Measurements from ENCODE around the gene KHDC1L. TPM values are rescaled to one million over a fixed set of nuclear protein-coding genes. Genes with fewer than 3 reads are reported as not detected.
"Not testable (repeated sequence)": the region's sequence is repeated elsewhere in the genome, so short reads cannot be mapped to it uniquely, and the experiment has no call there.

Gene KHDC1L
- total RNA-seq, 4 donors from 2014 or later, result not detected

DNA sequence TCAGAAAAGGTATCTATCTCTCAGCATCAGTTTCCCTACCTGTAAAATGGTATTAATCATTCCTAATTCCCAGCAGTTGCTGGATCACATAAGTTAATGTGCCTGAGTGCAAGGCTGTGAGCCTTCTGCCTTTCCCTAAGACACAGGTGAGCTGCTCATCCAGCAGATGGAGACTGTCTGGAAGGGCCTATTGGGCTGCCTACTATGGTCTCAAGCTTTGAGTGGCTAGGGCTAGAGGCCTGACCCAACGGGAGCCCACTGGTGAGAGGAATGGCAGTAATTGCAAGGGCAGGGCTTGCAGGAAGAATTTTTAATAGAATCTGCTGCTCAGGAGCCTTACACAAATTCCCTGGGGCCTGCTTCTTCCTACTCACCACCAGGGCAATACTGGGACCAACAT is 33.4 kb upstream of the KHDC1L start:
- WGBS, 2 donors (ENCODE audit: low coverage in 1 of 2), result 100% methylated on average over 1 of the region's 1 CpG; no CpG with 5 or more reads in 1 of the 2 donors
- no peak overlapping the region for H3K27ac ChIP-seq
- ATAC-seq, result no peak
- no peak for TF ChIP-seq EP300 (IDR thresholded peaks at IDR 0.05)
- TF ChIP-seq POLR2A (IDR thresholded peaks at IDR 0.05), result no peak
- no peak for TF ChIP-seq POLR2AphosphoS5 (IDR thresholded peaks at IDR 0.05)
- TF ChIP-seq, protein P1, sequence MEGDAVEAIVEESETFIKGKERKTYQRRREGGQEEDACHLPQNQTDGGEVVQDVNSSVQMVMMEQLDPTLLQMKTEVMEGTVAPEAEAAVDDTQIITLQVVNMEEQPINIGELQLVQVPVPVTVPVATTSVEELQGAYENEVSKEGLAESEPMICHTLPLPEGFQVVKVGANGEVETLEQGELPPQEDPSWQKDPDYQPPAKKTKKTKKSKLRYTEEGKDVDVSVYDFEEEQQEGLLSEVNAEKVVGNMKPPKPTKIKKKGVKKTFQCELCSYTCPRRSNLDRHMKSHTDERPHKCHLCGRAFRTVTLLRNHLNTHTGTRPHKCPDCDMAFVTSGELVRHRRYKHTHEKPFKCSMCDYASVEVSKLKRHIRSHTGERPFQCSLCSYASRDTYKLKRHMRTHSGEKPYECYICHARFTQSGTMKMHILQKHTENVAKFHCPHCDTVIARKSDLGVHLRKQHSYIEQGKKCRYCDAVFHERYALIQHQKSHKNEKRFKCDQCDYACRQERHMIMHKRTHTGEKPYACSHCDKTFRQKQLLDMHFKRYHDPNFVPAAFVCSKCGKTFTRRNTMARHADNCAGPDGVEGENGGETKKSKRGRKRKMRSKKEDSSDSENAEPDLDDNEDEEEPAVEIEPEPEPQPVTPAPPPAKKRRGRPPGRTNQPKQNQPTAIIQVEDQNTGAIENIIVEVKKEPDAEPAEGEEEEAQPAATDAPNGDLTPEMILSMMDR (IDR thresholded peaks at IDR 0.05), result no peak
- no peak overlapping the region for H3K4me3 ChIP-seq
- peaks cover 0 to 11% (median 0%) of the 10 kb centered on the region in 3 donors for H3K4me1 ChIP-seq
- H3K27me3 ChIP-seq, result no peaks in the 10 kb centered on the region
- H3K9me3 ChIP-seq, result no peaks in the 10 kb centered on the region
- no peaks in the 10 kb centered on the region for H3K36me3 ChIP-seq

DNA sequence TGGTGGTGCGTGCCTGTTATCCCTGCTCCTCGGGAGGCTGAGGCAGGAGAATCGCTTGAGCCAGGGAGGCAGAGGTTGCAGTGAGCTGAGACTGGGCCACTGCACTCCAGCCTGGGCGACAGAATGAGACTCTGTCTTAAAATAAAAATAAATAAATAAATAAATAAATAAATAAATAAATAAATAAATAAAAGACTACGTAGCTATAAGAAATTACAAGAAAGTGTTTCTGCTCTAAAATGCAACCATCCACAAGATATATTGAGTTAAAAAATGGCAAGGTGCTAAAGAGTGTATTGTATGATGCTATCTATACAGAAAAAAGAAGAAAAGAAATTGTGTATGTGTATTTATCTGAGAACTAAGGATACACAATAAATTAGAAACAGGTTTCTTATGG is 29.0 kb upstream of the KHDC1L start:
- not testable (repeated sequence) for H3K27ac ChIP-seq, H3K27me3 ChIP-seq, ATAC-seq, H3K4me3 ChIP-seq, H3K4me1 ChIP-seq, H3K36me3 ChIP-seq, H3K9me3 ChIP-seq
- 96% methylated on average over 3 of the region's 5 CpGs; no CpG with 5 or more reads in 1 of the 2 donors for WGBS, 2 donors (ENCODE audit: low coverage in 1 of 2)

DNA sequence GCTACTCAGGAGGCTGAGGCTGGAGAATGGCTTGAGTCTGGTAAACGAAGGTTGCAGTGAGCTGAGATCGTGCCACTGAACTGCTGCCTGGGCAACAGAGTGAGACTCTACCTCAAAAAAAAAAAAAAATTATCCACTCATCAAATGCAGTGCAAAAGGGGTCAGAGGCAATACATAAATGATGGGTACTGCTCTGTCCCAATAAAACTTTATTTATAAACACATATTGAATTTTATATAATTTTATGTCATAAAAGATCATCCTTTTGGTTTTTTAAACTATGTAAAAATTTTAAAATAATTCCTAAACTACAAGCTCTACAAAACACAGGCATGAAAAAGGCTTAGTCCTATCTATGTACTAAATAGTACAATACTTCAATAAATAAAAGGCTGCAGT is 27.4 kb upstream of the KHDC1L start:
- no peak for ATAC-seq
- Histone ChIP-seq H3K4me1 (no peaks in the 10 kb centered on the region), H3K27ac (no peak overlapping the region), H3K9me3 (no peaks in the 10 kb centered on the region), H3K27me3 (no peaks in the 10 kb centered on the region), H3K36me3 (no peaks in the 10 kb centered on the region), H3K4me3 (no peak overlapping the region)
- 87 to 94% methylated on average over 2 of the region's 2 CpGs for WGBS, 2 donors (ENCODE audit: low coverage in 1 of 2)
- no peak for TF ChIP-seq POLR2AphosphoS5 (IDR thresholded peaks at IDR 0.05)
- TF ChIP-seq, protein P1 (IDR thresholded peaks at IDR 0.05), result no peak
- no peak for TF ChIP-seq POLR2A (IDR thresholded peaks at IDR 0.05)
- no peak for TF ChIP-seq EP300 (IDR thresholded peaks at IDR 0.05)

DNA sequence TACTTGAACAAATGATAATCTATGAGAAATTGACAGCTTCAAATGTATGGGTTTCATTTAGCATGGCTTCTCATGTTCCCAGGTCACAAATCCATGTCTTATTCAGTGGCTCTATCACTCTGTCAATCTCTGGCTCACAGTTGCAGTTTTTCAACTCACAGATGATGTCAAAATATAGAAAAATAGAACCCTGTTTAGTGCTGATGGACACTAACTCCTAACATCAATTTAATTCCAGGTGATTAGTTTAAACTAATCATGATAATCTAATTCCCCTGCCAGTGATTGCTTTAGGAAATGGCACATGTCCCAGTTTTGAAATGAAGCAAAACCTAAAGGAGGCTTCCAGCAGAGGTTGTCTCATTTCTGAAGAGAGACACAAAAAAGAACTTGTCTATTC is 24.7 kb upstream of the KHDC1L start:
- Histone ChIP-seq H3K36me3 (no peaks in the 10 kb centered on the region), H3K27ac (no peak overlapping the region), H3K4me1 (no peaks in the 10 kb centered on the region), H3K9me3 (no peaks in the 10 kb centered on the region), H3K27me3 (no peaks in the 10 kb centered on the region), H3K4me3 (no peak overlapping the region)
- ATAC-seq, result no peak
- TF ChIP-seq EP300 (IDR thresholded peaks at IDR 0.05) (no peak), POLR2A (IDR thresholded peaks at IDR 0.05) (no peak), POLR2AphosphoS5 (IDR thresholded peaks at IDR 0.05) (no peak)
- TF ChIP-seq, protein P1 (IDR thresholded peaks at IDR 0.05), result no peak

DNA sequence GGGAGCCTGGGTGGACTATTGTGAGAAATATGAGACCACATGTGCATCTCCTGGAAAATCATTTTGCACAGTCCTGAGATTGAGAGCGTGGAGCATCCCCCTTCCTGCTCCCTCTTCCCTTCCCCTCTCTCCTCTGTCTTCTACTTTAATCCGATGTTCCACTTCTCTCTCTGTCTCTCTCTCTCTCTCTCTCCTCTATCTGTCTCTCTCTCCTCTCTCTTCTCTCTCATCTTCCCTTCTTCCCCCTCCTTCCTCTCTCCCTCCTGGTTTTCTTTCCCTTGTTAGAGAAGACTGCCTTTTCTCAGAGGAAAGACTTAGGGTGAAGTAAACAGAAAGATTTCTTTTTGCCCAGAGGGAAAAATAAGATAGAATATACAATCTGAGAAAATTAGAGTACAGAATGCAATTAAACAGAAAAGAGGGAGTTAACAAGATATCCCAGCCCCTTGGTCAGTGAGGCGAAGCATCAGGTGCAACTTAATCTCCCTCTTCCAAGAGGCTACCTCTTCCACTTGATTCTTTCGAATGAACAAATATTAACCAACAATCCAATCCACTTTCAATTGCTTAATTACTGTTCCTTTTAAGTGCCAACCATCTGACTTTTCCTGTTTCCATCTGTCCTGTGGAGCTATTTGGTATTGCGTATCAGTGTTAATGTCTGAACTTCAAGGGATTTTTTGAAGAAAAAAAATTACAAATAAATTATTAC is 23.1 kb upstream of the KHDC1L start:
- Histone ChIP-seq H3K9me3 (no peaks in the 10 kb centered on the region), H3K4me1 (no peaks in the 10 kb centered on the region), H3K4me3 (no peak overlapping the region), H3K27ac (no peak overlapping the region), H3K36me3 (no peaks in the 10 kb centered on the region), H3K27me3 (no peaks in the 10 kb centered on the region)
- no peak for ATAC-seq
- 66 to 70% methylated on average over 4 to 5 of the region's 5 CpGs for WGBS, 2 donors (ENCODE audit: low coverage in 1 of 2)
- TF ChIP-seq POLR2A (IDR thresholded peaks at IDR 0.05) (no peak), EP300 (IDR thresholded peaks at IDR 0.05) (no peak), POLR2AphosphoS5 (IDR thresholded peaks at IDR 0.05) (no peak)

DNA sequence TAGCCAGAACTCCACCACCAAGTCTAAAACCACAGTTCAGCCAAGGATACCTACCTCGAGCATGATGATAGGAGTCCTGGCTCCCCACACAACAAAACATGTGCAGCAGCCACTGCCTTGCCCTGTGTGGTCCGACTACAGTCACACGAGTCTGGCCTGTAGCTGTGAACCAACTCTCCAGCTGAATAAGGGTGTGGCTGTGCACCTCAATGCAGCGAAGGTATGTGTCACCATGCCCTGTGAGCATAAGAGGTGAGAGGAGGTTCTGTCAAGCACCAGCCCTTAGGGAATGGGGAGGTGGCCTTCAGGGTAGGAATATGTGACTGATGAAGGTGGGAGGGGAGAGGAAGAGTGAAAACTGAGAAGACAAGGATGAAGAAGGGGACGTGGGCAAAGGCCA is 16.7 kb upstream of the KHDC1L start:
- H3K4me1 ChIP-seq, result peaks cover 0 to 5% (median 0%) of the 10 kb centered on the region in 3 donors
- TF ChIP-seq POLR2A (IDR thresholded peaks at IDR 0.05) (no peak), EP300 (IDR thresholded peaks at IDR 0.05) (no peak), POLR2AphosphoS5 (IDR thresholded peaks at IDR 0.05) (no peak)
- TF ChIP-seq, protein P1 (IDR thresholded peaks at IDR 0.05), result no peak
- WGBS, 2 donors (ENCODE audit: low coverage in 1 of 2), result 70 to 100% methylated on average over 1 to 2 of the region's 5 CpGs
- H3K9me3 ChIP-seq, result no peaks in the 10 kb centered on the region
- H3K4me3 ChIP-seq, result no peak overlapping the region
- H3K36me3 ChIP-seq, result no peaks in the 10 kb centered on the region
- no peak overlapping the region for H3K27ac ChIP-seq
- no peaks in the 10 kb centered on the region for H3K27me3 ChIP-seq
- ATAC-seq, result no peak
